LoVo (cell line): ENCODE results near the gene SHMT2.
"Not testable (repeated sequence)": the region's sequence is repeated elsewhere in the genome, so short reads cannot be mapped to it uniquely, and the experiment has no call there.

Source experiments
- DNase-seq: peaks from one replicate; pipeline ENCODE4 v3.0.0-alpha.2; 2016; ENCODE audit warnings: low spot score

SHMT2 gene

GRCh38 chr12:57266681-57267080, 37.2 kb downstream of the SHMT2 start:
- no peak for DNase-seq

- no peak for DNase-seq
Observed at GRCh38 chr12:57268264-57268663, 38.8 kb downstream of the SHMT2 start.

- no peak for DNase-seq
Observed at GRCh38 chr12:57270966-57271470, 41.5 kb downstream of the SHMT2 start.

- DNase-seq: no peak
Observed at GRCh38 chr12:57272337-57273151, 43.0 kb downstream of the SHMT2 start.

- DNase-seq: no peak
Observed at GRCh38 chr12:57273516-57273915, 44.0 kb downstream of the SHMT2 start.

GRCh38 chr12:57276233-57276632, 46.7 kb downstream of the SHMT2 start:
- DNase-seq: not testable (repeated sequence)

- DNase-seq: no peak
Observed at GRCh38 chr12:57276935-57277563, 47.5 kb downstream of the SHMT2 start.

- DNase-seq: no peak
Observed at GRCh38 chr12:57278465-57279381, 49.2 kb downstream of the SHMT2 start.

- DNase-seq: peak; percentile 78
Observed at GRCh38 chr12:57280211-57281062, 50.9 kb downstream of the SHMT2 start.

- DNase-seq: not testable (repeated sequence)
Observed at GRCh38 chr12:57282073-57282472, 52.6 kb downstream of the SHMT2 start.
